ENCODE data around the gene PIK3R6.
"Not testable (repeated sequence)": the region's sequence is repeated elsewhere in the genome, so short reads cannot be mapped to it uniquely, and the experiment has no call there.

The PIK3R6 gene

GRCh38 chr17:8887834-8888703 is 20.6 kb upstream of the PIK3R6 start:
- TF ChIP-seq CTCF (IDR thresholded peaks at IDR 0.05; ENCODE audit: insufficient read depth, low read length, poor library complexity, severe bottlenecking) = no peak
- DNase-seq (ENCODE audit: extremely low read depth, insufficient read length) = no peak
- H3K36me3 ChIP-seq (ENCODE audit: control insufficient read depth, insufficient read depth, low read length) = peaks cover 53% of the 10 kb centered on the region
- H3K27me3 ChIP-seq (replicated peaks; ENCODE audit: control insufficient read depth, insufficient read depth, low read length) = no peaks in the 10 kb centered on the region
- no peak overlapping the region for H3K4me3 ChIP-seq (replicated peaks; ENCODE audit: low read depth, low read length)

GRCh38 chr17:8887301-8887700 is 19.8 kb upstream of the PIK3R6 start:
- H3K27me3 ChIP-seq (replicated peaks; ENCODE audit: control insufficient read depth, insufficient read depth, low read length) = no peaks in the 10 kb centered on the region
- H3K36me3 ChIP-seq (ENCODE audit: control insufficient read depth, insufficient read depth, low read length) = peaks cover 57% of the 10 kb centered on the region
- TF ChIP-seq CTCF (IDR thresholded peaks at IDR 0.05; ENCODE audit: insufficient read depth, low read length, poor library complexity, severe bottlenecking) = no peak
- H3K4me3 ChIP-seq (replicated peaks; ENCODE audit: low read depth, low read length) = no peak overlapping the region
- DNase-seq (ENCODE audit: extremely low read depth, insufficient read length) = no peak

- Histone ChIP-seq H3K36me3 (ENCODE audit: control insufficient read depth, insufficient read depth, low read length) (peaks cover 62% of the 10 kb centered on the region), H3K4me3 (replicated peaks; ENCODE audit: low read depth, low read length) (no peak overlapping the region), H3K27me3 (replicated peaks; ENCODE audit: control insufficient read depth, insufficient read depth, low read length) (no peaks in the 10 kb centered on the region)
- no peak for TF ChIP-seq CTCF (IDR thresholded peaks at IDR 0.05; ENCODE audit: insufficient read depth, low read length, poor library complexity, severe bottlenecking)
- DNase-seq (ENCODE audit: extremely low read depth, insufficient read length) = no peak
These were observed 18.7 kb upstream of the PIK3R6 start for GRCh38 chr17:8885967-8886684.

GRCh38 chr17:8885163-8885966 is 17.9 kb upstream of the PIK3R6 start:
- not testable (repeated sequence) for DNase-seq (ENCODE audit: extremely low read depth, insufficient read length); H3K27me3 ChIP-seq (replicated peaks; ENCODE audit: control insufficient read depth, insufficient read depth, low read length); H3K4me3 ChIP-seq (replicated peaks; ENCODE audit: low read depth, low read length)
- H3K36me3 ChIP-seq (ENCODE audit: control insufficient read depth, insufficient read depth, low read length) = peaks cover 62% of the 10 kb centered on the region

- no peaks in the 10 kb centered on the region for H3K27me3 ChIP-seq (replicated peaks; ENCODE audit: control insufficient read depth, insufficient read depth, low read length)
- DNase-seq (ENCODE audit: extremely low read depth, insufficient read length) = no peak
- no peak for TF ChIP-seq CTCF (IDR thresholded peaks at IDR 0.05; ENCODE audit: insufficient read depth, low read length, poor library complexity, severe bottlenecking)
- no peak overlapping the region for H3K4me3 ChIP-seq (replicated peaks; ENCODE audit: low read depth, low read length)
- H3K36me3 ChIP-seq (ENCODE audit: control insufficient read depth, insufficient read depth, low read length) = peaks cover 58% of the 10 kb centered on the region
These were observed 17.0 kb upstream of the PIK3R6 start for GRCh38 chr17:8884336-8884990.
